GM12875 (cell line): ENCODE data around the gene MYO1H.

Experiments
- H3K4me3 ChIP-seq: one replicate; pipeline ENCODE4 v1.5.1; 2011; ENCODE audit warnings: low read depth, low read length, control low read depth
- CTCF ChIP-seq: IDR thresholded peaks from 2 replicates; pipeline ENCODE4 v1.5.1; 2011; ENCODE audit warnings: low read depth, mild to moderate bottlenecking, control low read depth, inconsistent platforms, low read length, moderate library complexity, borderline replicate concordance; ENCODE audit not compliant: insufficient read depth

The MYO1H gene

GRCh38 chr12:109487181-109488050 lies 139.7 kb downstream of the MYO1H start:
- no peak overlapping the region for H3K4me3 ChIP-seq
- TF ChIP-seq CTCF = no peak

- no peak for TF ChIP-seq CTCF
Observed at GRCh38 chr12:109488051-109488665, 140.5 kb downstream of the MYO1H start.

GRCh38 chr12:109489016-109489954 lies 141.6 kb downstream of the MYO1H start:
- TF ChIP-seq CTCF = no peak
- H3K4me3 ChIP-seq = no peak overlapping the region

More at GRCh38 chr12:109488051-109488665, 140.5 kb downstream of the MYO1H start:
- H3K4me3 ChIP-seq = no peak overlapping the region

GRCh38 chr12:109489955-109490565 lies 142.4 kb downstream of the MYO1H start:
- H3K4me3 ChIP-seq = no peak overlapping the region
- TF ChIP-seq CTCF = no peak

GRCh38 chr12:109491671-109492070 lies 144.0 kb downstream of the MYO1H start:
- TF ChIP-seq CTCF = no peak
- H3K4me3 ChIP-seq = no peak overlapping the region

GRCh38 chr12:109492371-109492770 lies 144.7 kb downstream of the MYO1H start:
- H3K4me3 ChIP-seq = no peak overlapping the region
- TF ChIP-seq CTCF = no peak
